Activated effector memory CD4-positive, alpha-beta T cell treated with anti-CD3 and anti-CD28 coated beads, Interleukin-2, amount 50 U/mL, for 16 hours (primary cell): Measurements from ENCODE around the gene ZNF445.
A peak's percentile ranks its signal among the peaks of the same experiment; 100 is the strongest.
"Not testable (repeated sequence)": the region's sequence is repeated elsewhere in the genome, so short reads cannot be mapped to it uniquely, and the experiment has no call there.

Experiments
- DNase-seq: peaks from one replicate; pipeline ENCODE4 v3.0.0-alpha.2; 2020

Gene ZNF445

DNA sequence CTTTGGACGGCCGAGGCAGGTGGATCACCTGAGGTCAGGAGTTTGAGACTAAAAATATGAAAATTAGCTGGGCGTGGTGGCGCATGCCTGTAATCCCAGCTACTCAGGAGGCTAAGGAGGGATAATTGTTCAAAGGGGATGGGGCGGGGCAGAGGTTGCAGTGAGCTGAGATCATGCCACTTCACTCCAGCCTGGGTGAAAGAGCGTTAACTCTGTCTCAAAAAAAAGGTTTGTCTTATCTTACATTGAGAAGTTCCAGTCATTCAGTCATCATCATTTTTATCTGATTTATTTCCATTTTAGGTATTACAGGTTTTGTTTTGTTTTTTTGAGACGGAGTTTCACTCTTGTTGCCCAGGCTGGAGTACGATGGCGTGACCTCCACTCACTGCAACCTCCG is 2.6 kb downstream of the ZNF445 start:
- DNase-seq: not testable (repeated sequence)

DNA sequence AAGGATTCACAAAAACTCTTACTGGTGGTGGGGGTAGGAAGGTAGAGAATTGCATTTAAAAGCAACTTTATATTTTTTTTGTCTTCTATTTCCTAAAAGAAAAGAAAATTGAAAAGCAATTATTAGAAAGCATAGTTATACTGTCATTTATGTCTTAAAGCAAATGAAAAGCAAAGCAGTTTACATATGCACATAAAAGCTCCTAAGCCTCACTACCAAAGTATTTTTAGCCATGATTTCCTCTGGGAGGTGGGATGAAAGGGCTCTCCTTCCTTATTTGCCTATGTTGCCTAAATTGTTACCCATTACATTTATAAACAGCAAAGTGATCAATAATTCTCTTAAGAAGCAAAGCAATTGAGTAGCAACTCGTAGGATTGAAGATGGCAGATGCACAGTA is 7.0 kb downstream of the ZNF445 start:
- no peak for DNase-seq

DNA sequence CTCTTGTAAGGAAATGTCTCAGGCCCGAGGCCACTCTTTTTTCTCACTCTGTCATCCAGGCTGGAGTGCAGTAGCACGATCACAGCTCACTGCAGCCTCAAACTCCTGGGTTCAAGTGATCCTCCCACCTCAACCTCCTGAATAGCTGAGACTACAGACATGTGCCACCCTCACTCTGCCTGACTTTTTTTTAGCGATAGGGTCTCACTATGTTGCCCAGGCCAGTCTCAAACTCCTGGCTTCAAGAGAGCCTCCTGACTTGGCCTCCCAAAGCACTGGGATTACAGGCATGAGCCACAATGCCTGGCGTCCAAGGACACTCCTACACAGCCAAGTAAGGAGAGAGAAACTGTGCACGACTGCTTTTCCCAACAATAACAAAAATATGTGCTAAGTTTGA is 7.6 kb downstream of the ZNF445 start:
- no peak for DNase-seq

DNA sequence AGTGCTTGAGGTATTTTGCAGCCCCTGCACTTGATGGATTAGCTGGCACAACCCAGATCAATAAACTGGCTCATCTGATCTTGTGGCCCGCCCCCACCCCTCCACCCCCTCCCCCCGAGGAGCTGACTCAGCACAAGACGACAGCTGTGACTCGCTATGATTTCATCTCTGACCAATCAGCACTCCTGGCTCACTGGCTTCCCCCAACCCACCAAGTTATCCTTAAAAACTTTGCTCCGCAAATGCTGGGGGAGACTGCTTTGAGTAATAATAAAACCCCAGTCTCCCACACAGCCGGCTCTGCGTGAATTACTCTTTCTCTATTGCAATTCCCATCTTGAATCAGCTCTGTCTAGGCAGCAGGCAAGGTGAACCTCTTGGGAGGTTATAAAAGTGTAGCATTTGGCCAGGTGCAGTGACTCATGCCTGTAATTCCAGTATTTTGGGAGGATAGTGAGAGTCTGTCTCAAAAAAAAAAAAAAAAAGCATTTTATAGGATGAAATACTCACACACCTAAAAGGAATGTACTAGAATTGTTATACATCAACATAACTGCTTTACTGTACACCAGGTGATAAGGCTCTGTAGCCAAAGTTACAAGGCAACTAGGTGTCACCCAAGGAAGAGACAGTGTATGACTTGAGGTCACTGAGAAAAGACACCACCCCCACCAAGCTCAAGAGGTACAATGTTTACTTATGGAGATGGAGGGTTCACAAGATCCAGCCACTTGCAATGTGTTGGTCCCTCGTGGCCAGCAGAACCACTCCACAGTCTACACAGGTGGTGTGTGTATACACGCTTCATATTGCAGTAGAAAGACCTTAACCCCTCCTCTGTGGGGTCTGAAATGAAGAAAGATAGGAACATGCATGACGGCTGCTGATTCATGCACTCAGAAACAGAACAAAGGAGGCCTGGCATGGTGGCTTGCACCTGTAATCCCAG is 8.6 kb downstream of the ZNF445 start:
- no peak for DNase-seq

DNA sequence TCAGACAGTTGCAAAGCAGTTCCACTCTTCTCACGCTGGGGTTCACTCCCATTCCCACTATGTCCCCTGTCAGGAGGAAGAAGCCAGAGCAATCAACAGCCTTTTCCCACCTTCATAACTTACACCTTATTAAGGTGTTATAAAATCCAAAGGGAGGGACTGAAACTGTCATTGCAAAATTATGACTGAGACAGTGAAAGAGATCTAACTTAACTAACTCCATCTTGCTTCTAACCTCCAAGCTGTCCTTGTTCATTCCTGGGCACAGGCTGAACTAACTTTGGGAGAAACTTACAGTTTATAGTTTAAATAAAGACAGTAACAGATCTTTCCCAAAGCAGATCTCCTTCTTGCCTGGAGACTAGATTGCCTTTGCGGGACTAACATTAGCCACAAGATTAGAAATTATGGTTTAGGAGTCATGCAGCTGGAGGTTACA is 9.4 kb downstream of the ZNF445 start:
- DNase-seq: not testable (repeated sequence)

DNA sequence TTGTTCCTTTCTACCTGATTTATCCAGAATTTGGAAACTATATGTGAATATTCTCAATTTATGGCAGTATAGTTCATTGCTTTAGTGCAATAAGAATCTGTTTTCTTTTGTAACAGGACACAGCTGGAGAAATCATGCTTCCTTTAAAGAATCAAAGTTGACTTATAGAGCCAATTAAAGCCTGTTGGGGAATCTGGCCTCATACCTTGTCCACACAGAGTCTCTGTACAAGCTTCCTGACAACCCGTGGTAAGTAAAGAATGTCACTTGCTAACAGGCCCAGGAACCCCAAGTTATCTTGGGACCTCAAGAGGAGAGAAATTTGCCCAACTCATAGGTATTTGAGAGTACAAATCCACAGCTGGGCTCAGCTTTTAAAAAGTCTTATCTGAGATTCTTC is 10.2 kb downstream of the ZNF445 start:
- no peak for DNase-seq

DNA sequence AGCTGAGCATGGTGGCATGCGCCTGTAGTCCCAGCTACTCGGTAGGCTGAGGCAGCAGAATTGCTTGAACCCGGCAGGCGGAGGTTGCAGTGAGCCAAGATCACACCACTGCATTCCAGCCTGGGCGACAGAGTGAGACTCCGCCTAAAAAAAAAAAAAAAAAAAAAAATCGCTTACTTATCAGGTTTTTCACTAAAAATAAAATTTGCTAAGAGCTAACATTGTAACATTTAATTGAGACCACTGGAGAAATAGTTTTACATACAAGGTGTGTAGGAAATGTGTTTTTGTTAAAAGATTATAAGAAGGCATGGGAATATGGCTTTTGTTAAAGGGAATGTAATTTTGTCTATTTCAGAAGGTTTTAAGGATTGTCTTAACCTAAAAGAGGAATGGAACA is 12.6 kb downstream of the ZNF445 start:
- not testable (repeated sequence) for DNase-seq

DNA sequence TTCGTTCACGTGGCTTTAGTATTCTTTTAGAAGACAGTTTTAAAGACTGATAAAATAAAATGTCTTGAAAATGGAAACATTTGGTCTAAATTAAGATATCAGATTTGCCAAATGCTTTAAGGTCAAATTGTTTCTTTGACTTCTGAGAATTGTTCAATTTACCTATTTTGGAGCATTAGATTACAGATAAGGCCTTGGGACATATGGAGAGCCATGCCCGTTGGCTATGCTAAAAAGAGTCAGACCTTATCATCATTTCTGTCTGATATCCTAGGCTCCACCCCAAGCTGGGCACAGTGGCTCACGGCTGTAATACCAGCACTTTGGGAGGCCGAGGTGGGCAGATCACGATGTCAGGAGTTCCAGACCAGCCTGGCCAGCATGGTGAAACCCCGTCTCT is 13.0 kb downstream of the ZNF445 start:
- DNase-seq: no peak

DNA sequence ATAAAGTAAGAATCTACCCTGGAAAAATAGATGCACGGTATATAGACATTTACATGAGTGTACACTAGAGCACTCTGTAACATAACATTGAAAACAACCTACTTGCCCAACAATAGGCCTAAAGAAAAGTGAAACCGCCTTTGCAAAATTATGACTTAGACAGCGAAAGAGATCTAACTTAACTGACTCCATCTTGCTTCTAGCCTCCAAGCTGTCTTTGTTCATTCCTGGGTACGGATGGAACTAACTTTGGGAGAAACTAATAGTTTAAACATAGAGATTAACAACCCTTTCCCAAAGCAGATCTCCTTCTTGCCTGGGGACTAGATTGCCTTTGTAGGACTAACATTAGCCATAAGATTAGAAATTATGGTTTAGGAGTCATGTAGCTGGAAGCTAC is 17.4 kb downstream of the ZNF445 start:
- DNase-seq: not testable (repeated sequence)

DNA sequence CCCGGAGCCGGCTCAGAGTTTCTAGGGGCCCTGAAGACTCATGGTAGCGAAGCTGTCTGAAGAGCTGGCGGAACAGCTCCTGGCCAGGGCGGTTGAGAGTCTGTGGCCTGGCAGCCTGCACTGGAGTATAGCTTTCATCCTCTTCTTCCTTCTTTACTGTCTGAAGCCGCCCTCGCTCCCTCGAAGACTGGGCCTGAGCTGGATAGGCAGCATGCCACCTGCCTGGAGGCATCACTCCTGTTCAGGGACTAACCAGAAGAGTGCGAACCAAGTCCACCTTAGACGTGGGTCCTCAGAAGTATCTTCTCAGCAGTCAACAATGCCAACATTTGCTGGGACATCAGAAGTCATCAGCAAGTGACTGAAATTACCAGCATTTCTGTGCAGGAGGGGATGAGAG is 22.2 kb downstream of the ZNF445 start:
- no peak for DNase-seq

DNA sequence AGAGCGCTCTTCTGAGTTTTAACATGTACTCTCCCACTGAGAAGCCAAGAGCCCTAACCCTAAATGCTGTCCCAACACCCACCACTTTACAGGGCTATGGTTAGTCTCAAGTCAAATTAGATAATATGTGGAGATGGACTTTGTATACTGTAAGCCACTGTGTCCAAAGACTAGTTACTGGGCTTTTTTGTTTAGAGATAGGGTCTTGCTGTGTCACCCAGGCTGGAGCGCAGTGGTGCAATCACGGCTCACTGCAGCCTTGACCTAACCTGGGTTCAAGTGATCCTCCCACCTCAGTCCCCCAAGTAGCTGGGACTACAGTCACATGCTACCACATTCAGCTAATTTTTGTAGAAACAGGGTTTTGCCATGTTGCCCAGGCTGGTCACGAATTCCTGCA is 23.2 kb downstream of the ZNF445 start:
- no peak for DNase-seq

DNA sequence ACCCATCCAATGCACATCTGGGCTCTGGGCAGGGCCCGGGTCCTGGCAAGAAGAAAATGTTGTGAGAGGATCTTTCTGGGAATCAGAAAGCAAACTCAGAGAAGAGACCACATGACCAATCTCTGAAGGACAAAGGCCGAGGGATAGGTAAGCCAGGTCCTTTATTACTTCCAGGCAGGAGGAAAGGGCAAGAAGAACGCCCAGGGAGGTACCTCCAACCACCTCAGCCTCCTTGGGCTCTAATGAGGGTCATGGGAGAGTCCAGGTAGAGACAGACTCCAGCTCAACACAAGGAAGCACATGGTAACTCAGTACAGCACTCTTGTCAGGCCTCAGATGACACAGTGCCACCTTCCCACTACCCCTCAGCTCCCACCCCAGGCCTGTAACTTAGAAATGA is 26.0 kb downstream of the ZNF445 start:
- DNase-seq: no peak

DNA sequence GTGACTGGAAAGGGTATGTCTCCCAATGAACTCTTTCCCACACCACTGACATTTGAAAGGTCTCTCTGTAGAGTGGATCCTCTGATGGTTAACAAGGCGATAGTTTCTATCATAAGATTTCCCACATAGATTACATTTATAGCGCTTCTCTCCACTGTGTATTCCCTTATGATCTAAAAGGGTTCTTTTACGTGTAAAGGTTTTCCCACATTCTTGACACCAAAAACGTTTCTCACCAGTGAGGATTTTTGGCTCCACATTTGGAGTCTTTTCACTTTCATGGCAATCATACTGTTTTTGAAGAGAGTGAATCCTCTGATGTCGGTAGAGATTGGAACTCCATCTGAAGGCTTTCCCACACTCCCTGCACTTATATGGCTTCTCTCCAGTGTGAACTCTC is 30.5 kb downstream of the ZNF445 start:
- no peak for DNase-seq

DNA sequence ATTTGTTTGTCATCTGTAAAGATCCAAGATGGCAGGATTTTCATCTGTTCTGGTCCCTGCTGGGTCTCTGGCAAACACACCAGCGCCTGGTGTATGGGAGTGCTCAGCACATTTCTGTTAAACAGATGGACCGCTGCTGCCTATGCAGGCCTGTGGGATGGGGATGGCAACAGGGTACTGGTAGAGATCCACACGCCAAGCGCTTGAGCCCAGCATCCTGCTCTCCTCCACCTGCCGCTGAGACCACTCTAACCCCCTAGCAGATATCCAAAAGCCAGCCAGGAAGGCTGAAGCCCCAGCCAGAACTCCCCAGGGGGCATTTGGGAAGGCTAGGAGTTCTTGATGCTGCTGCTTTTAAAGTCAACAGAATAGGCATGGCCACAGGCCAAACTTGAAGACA is 31.7 kb downstream of the ZNF445 start:
- no peak for DNase-seq

DNA sequence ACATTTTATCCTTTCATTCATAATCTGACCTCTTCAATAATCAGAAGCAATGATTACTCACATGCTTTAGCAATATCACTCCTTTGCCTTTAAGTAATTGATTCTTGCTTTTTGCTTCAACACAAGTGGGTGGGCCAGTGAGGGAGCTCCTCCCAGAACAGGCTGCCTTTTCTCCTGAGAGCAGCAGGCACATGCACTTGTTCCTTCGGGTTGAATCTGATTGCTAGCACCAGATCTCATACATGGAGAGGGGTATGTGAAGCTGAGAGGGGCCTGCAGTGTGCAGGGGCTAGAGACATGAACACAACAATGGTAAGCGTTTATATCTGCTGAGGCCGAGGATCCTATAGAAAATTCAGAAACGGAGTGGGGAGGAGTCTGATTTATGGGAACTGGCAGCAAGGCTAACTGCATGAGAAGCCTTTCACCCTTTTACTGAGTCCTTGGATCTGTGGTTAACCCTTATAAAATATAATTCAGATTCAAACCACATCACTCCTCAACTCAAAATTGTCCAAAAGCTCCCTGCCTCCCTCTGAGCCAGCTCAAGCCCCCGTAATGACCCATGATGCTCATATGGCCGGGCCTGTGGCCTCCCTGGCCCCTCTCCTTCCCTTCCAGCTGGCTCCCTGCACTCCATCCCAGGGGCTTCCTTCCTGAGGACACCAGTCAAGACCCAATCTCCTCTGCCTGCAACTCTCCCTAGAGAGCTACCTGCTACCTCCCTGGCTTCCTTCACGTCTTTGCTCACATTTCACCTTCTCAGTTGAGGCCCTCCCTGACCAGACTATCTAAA is 32.4 kb downstream of the ZNF445 start:
- no peak for DNase-seq

DNA sequence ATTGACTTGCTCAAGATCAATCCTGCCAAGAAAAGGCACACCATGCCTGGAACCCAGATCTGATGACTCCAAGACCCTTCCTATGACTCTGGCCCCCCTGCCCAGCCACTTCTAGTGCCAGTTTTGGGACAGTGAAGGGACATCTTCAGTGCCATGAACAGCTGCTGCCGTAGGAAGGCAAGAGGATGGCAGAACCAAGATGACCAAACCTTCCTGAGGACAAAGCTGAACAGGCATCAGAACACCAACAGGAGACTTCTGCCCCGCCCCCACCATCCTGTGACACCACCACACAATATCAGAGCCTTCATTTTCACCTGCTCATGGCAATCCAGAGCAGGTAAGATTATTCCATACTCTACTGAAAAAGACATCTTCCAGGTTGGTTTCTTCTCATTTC is 33.0 kb downstream of the ZNF445 start:
- no peak for DNase-seq

DNA sequence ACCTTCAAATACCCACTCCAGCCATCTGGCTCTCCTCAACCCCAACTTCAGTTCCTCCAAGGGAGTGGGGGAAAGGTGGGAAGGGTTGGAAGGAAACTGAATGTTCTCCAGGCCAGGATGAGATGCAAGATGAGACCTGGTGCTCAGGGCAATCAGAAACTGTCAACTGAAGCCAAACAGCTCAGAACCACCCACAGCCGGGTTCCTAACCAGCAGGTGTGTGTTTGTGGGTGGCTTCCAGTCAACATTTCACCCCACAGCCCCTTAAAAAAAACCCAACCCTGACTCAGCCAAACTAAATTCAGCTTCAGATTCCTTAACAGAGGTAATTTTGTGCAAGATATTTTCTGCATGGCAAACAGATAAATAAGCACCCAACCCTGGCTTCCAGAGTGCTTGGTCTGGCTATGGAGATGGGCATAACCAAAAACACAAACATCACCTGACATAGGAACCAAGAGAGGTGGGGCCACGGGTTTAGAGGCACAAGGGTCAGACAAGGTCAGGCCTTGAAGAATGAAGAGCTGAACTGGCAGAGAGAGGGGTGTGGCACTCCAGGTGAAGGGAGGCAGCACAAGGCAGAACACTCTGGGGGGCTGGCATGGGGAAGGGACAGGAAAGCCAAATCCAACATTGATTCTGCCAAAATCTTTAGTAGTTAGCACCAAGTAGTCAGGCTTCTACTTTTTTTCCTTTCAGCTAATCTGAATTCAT is 34.7 kb downstream of the ZNF445 start:
- DNase-seq: no peak

DNA sequence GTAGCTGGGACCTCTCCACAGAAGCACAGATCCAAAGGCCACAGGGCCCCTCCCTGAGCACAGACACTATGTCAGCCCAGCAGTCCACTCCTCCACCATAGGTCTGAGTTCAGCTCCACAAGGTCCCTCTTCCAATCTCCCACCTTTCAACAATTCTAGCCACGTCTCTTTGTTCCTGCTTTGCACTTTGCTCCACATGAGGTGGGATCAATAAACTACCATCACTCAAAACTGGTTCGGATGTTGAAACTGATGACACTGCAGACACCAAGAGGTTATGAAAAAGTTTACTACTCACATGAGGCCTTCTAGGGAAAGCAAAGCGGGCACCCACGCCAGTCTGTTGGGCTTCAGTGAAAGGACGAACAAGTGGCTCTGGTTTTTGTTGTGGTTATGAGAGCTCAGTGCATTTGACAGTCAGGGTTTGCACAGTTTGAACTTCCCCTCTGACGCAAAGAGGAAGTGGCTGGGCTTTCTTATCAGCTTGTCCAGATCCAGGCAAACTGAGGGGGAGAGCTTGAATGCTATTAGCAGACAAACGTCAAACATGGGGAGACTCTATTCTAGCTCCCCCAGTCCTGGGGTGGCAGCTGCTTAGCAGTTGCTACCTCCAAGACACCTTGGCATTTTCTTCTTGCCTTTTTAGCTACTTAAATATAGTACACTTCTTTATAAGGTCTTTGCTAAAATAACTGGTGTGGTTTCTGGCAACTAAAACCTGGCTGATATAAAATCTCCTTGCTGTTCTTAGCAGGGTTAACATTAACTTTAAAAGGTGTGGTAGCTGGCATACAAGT is 37.8 kb downstream of the ZNF445 start:
- peak; percentile 83 for DNase-seq

DNA sequence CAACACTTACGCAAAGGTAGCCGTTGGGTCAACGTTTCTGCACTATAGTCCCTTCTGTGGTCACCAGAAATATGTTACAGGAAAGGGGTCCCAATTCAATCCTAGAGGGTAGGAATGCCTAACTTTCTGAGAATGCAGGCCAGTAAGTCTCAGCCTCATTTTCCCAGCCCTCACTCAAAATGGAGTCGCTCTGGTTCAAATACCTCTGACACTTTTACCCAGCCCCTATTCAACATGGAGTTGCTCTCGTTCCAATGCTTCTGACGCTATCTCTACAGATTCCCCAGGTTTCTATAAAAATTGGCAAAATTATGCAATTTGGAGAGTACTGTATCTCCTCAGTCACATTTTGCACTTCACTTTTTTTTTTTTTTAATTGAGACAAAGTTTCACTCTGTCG is 39.7 kb downstream of the ZNF445 start:
- DNase-seq: no peak

DNA sequence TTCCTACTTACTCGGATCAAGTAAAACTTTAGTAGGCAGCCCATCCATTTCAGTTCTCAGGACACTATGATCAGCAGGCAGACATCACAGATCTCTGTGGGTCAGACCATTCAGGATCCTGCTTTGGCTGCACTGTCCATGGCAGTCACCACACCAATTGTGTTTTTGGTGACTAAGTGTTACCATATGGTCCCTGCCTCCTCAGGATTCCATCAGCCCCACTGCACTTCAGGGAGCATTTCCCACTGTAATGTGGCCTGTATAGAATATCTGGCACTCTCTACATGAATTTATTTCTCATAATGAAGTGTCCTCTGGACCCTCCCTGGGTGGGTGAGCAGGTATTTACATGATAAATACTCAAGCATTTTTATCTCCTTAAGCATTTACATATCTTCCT is 41.3 kb downstream of the ZNF445 start:
- DNase-seq: peak; percentile 6

DNA sequence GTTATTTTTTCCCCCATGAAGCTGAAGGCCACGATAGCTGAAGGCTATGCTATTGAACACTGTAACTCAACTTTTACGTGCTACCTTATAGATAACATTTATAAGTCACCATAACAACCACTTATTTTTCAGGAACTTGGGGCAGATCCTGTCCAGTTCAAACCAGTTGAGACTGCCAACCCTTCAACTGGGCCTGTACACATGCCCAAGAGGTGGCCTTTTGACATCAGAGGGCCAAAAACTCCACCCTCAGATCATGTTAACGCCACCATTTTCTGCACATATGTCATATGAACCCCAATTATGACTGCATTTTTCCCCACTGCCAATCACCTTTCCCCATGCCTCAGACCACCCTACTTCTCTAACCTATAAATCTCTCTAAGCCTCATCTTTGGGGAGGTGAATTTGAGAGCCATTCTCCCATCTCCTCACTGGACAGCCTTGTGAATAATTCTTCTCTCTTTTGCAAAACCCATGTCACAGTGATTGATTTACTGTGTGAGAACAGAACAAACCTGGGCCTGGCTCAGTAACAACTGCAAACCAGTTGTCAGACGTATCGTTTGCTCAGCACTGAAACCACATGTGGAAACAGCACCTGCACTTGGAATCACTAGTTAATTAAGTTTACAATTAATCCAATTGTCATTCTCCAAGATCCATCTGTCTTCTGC is 42.5 kb downstream of the ZNF445 start:
- DNase-seq: no peak

DNA sequence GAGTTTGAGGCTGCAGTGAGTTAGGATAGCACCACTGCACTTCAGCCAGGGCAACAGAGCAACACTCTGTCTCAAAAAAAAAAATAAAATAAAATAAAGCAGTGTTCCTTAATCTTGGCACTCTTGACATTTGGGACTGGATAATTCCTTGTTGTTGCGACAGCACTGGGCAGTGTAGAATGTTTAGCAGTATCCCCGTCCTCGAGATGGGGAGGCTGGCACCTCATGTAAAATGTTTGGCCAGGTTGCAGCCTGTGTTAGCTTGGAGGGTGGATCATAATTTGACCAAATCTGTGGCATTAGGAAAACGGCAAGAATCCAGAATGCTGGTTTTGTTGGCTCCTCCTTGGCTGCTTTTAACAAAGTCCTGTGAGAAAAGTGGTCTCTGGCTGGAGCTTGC is 47.0 kb downstream of the ZNF445 start:
- DNase-seq: no peak
